Esophagus muscularis mucosa (tissue), 3 donors: ENCODE results near the gene ZNF157.

Experiments used
- CTCF ChIP-seq, 3 experiments: fragments of 200-600 bp in 2 of 3; fragments of 450-650 bp in 1 of 3; sonication (generic) in 2 of 3; IDR thresholded peaks; one replicate each; pipeline ENCODE4 v1.5.1; 2017 to 2019; ENCODE audit warnings: antibody characterized with exemption in 3 of 3, mild to moderate bottlenecking in 2 of 3, moderate library complexity in 1 of 3
- POLR2A ChIP-seq: fragments of 450-650 bp; IDR thresholded peaks from one replicate; pipeline ENCODE4 v1.6.1; 2017; ENCODE audit warnings: antibody characterized with exemption, moderate library complexity, mild to moderate bottlenecking, low read depth
- POLR2AphosphoS5 ChIP-seq, 2 donors: sonication (generic); formaldehyde crosslinking; IDR thresholded peaks; one replicate each; pipeline ENCODE4 v1.6.1; 2017; ENCODE audit warnings: antibody characterized with exemption in 2 of 2

- no peak for TF ChIP-seq POLR2AphosphoS5 (IDR thresholded peaks at IDR 0.05)
- no peak for TF ChIP-seq CTCF (IDR thresholded peaks at IDR 0.05)
- TF ChIP-seq POLR2A, result no peak
These were observed 9.9 kb downstream of the ZNF157 start for GRCh38 chrX:47380268-47380667.
